Measurements from ENCODE around the gene ZNF428. TPM values are rescaled to one million over a fixed set of nuclear protein-coding genes. Genes with fewer than 3 reads are reported as not detected.

The ZNF428 gene
- polyA plus RNA-seq, 1 of the 3 experiments (the other 2 are of a cell fraction): 79.5 TPM

DNA sequence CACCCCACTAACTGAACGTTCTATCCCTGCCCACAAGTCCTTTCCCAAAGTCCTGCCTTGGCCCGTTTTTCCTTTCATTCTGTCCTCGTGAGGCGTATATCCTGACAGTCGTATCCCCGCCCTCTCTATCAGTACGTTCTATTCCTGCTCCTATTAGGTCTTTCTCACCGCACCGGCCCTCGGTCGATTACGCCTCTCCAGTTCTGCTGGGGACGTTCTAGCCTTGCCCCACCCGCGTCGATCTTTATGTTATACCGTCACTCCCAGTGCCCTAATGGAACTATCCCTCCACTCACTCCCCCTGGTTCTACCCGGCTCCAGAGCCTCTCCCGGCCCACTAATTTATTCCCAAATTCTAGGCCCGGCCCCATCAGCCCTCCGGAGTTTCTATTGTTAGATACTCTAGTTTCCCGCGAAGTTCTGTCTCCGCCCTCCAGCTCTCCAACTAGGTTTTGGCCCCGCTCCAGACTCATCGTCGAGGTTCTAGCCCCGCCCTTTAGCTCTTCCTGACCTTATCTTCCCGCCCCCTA, 48.5 kb upstream of the ZNF428 start:
- no peak for DNase-seq
- Histone ChIP-seq H3K79me2 (ENCODE audit: insufficient read depth) (peaks cover 45% of the 10 kb centered on the region), H4K20me1 (ENCODE audit: insufficient read depth) (peaks cover 19% of the 10 kb centered on the region), H3K4me1 (ENCODE audit: control insufficient read depth in 1 of 2, insufficient read depth in 2 of 2, low read depth in 1 of 2, low read length in 1 of 2) (peaks cover 4 to 12% of the 10 kb centered on the region in 2 experiments; a peak in 2 of 4 replicates), H3K36me3 (replicated peaks in 1 of 2; ENCODE audit: control insufficient read depth in 1 of 2, insufficient read depth in 2 of 2, low read length in 1 of 2) (peaks cover 4 to 30% of the 10 kb centered on the region in 2 experiments), H3K27ac (ENCODE audit: low read depth in 2 of 2, low read length in 1 of 2) (peak overlapping the region; percentile 20 to 53; a peak in 2 of 4 replicates), H3K9me2 (no peaks in the 10 kb centered on the region), H3K27me3 (ENCODE audit: insufficient read depth) (no peaks in the 10 kb centered on the region), H3K4me2 (peak overlapping the region; percentile 96), H3K9ac (peak overlapping the region; percentile 70), H3K9me3 (no peaks in the 10 kb centered on the region), H3F3A (replicated peaks; ENCODE audit: insufficient read depth) (peaks cover 29% of the 10 kb centered on the region), H2AFZ (ENCODE audit: low read depth) (peak overlapping the region; percentile 67; the same call in 1 of the 2 replicates), H3K4me3 (ENCODE audit: low read depth in 2 of 2, low read length in 1 of 2) (peak overlapping the region; percentile 56 to 76)
- WGBS (ENCODE audit: low lambda C conversion rate): 14% methylated on average over 29 of the region's 29 CpGs
- ChIA-PET CTCF (interaction anchor here (0.7 to 1.4 kb wide), 9 partner anchors 10 to 117 kb away, joined by 3 to 4 read pairs (median 4); partner anchors contain the start of gene ZNF576), POLR2A (interaction anchor here (1.2 kb wide), 2 partner anchors 48 to 135 kb away, joined by 3 to 5 read pairs; partner anchors contain the start of gene ZNF575)
- TF ChIP-seq SIN3A (IDR thresholded peaks at IDR 0.05; ENCODE audit: borderline replicate concordance, low read depth, low read length) (0 out of 2 replicates have a peak, but pooled peaks have one; percentile 59), TCF12 (IDR thresholded peaks at IDR 0.05) (no peak), NFIC (IDR thresholded peaks at IDR 0.05; ENCODE audit: borderline replicate concordance) (peak; percentile 41; the same call in 1 of the 2 replicates)

DNA sequence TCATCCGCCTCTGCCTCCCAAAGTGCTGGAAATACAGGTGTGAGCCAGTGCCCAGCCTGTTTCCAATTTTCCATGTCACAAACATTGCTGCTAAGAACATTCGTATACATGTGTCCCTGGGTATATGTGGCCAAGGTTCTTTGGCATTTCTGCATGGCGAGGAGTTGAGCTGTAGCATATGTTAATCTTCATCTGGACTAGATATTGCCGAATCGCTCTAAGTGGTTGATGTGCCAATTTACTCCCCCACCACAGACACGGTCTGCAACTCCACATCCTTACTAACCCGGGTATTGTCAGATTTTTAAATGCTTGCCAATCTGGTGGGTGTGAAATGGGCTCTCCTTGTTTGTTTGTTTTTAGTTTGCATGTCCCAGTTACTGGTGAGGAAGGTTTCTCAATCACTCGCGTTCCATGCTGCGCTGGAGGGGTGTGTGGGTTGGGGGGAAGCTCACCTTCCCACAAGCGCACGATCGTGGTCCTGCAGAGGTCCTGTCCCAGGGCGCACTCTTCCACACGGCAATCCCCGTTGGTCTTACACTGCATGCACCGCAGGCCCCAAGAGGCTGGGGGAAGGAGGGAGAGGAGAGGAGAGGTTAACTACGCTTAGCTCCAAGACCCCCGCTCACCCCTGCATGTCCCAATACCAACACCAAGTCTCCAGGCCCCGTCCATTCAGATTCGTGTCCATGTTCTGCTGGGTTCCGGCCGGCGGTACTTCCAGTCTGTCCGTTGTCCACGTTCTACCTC, 47.9 kb upstream of the ZNF428 start:
- H3K9me2 ChIP-seq: no peaks in the 10 kb centered on the region
- H3K4me1 ChIP-seq (ENCODE audit: control insufficient read depth in 1 of 2, insufficient read depth in 2 of 2, low read depth in 1 of 2, low read length in 1 of 2): peaks cover 4 to 12% of the 10 kb centered on the region in 2 experiments; a peak in 2 of 4 replicates
- H3K36me3 ChIP-seq (replicated peaks in 1 of 2; ENCODE audit: control insufficient read depth in 1 of 2, insufficient read depth in 2 of 2, low read length in 1 of 2): peaks cover 4 to 35% of the 10 kb centered on the region in 2 experiments
- peaks cover 33% of the 10 kb centered on the region for H3F3A ChIP-seq (replicated peaks; ENCODE audit: insufficient read depth)
- H3K9me3 ChIP-seq: no peaks in the 10 kb centered on the region
- H4K20me1 ChIP-seq (ENCODE audit: insufficient read depth): peaks cover 19% of the 10 kb centered on the region
- H3K4me3 ChIP-seq (ENCODE audit: low read depth in 2 of 2, low read length in 1 of 2): peak overlapping the region; percentile 56 to 76
- no peaks in the 10 kb centered on the region for H3K27me3 ChIP-seq (ENCODE audit: insufficient read depth)
- DNase-seq: no peak
- ChIA-PET CTCF (interaction anchor here (0.9 to 2.2 kb wide), 2 partner anchors 15 to 78 kb away, joined by 4 to 10 read pairs; no protein-coding TSS in a partner anchor), POLR2A (interaction anchor here (1.2 kb wide), 1 partner anchor 134 kb away, joined by 3 read pairs; the partner anchor contains the start of gene ZNF575)
- peak overlapping the region; percentile 20 to 53; a peak in 2 of 4 replicates for H3K27ac ChIP-seq (ENCODE audit: low read depth in 2 of 2, low read length in 1 of 2)
- peaks cover 45% of the 10 kb centered on the region for H3K79me2 ChIP-seq (ENCODE audit: insufficient read depth)
- H3K4me2 ChIP-seq: peak overlapping the region; percentile 96
- WGBS (ENCODE audit: low lambda C conversion rate): 66% methylated on average over 19 of the region's 26 CpGs
- H3K9ac ChIP-seq: peak overlapping the region; percentile 70
- H2AFZ ChIP-seq (ENCODE audit: low read depth): peak overlapping the region; percentile 67; the same call in 1 of the 2 replicates
- no peak for TF ChIP-seq NRF1 (IDR thresholded peaks at IDR 0.05; ENCODE audit: low read depth, low read length)
- no peak for TF ChIP-seq SMC3 (IDR thresholded peaks at IDR 0.05; ENCODE audit: low read depth, low read length)
- TF ChIP-seq FOXM1 (IDR thresholded peaks at IDR 0.05; ENCODE audit: low read depth): no peak

DNA sequence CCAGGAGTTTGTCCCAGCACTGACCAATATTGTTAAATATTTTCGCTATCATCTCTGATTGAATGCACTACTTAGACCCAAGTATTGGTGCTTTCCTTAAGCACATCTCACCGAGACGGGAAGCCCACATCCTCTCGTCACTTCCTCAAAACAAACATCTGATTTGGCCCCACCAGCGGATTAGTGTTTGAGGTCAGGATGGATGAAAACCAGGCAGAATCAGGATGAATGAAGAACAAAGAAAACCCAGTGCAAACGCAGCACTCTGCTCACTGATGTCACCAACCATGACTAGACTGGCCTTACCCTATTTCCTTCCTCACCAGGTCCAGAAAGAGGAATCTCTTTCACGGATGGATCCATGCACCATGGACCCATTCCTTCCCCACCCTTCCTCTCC, 44.6 kb upstream of the ZNF428 start:
- Histone ChIP-seq H3K9me2 (no peaks in the 10 kb centered on the region), H3K9me3 (no peaks in the 10 kb centered on the region), H2AFZ (ENCODE audit: low read depth) (no peak overlapping the region), H3K79me2 (ENCODE audit: insufficient read depth) (peaks cover 51% of the 10 kb centered on the region), H3K9ac (no peak overlapping the region), H3K4me3 (ENCODE audit: low read depth in 2 of 2, low read length in 1 of 2) (no peak overlapping the region), H3K27me3 (ENCODE audit: insufficient read depth) (no peaks in the 10 kb centered on the region), H3F3A (replicated peaks; ENCODE audit: insufficient read depth) (peaks cover 7% of the 10 kb centered on the region), H4K20me1 (ENCODE audit: insufficient read depth) (peaks cover 22% of the 10 kb centered on the region), H3K27ac (ENCODE audit: low read depth in 2 of 2, low read length in 1 of 2) (no peak overlapping the region), H3K4me1 (ENCODE audit: control insufficient read depth in 1 of 2, insufficient read depth in 2 of 2, low read depth in 1 of 2, low read length in 1 of 2) (peaks cover 0 to 8% of the 10 kb centered on the region in 2 experiments; a peak in 1 of 4 replicates), H3K4me2 (no peak overlapping the region), H3K36me3 (replicated peaks in 1 of 2; ENCODE audit: control insufficient read depth in 1 of 2, insufficient read depth in 2 of 2, low read length in 1 of 2) (peaks cover 4 to 56% of the 10 kb centered on the region in 2 experiments)
- no peak for DNase-seq
- TF ChIP-seq JUND (IDR thresholded peaks at IDR 0.05) (no peak), SIN3A (IDR thresholded peaks at IDR 0.05; ENCODE audit: borderline replicate concordance, low read depth, low read length) (no peak), FOSL2 (IDR thresholded peaks at IDR 0.05; ENCODE audit: borderline replicate concordance, low read depth) (no peak), NRF1 (IDR thresholded peaks at IDR 0.05; ENCODE audit: low read depth, low read length) (no peak)
- TF ChIP-seq, protein P1, sequence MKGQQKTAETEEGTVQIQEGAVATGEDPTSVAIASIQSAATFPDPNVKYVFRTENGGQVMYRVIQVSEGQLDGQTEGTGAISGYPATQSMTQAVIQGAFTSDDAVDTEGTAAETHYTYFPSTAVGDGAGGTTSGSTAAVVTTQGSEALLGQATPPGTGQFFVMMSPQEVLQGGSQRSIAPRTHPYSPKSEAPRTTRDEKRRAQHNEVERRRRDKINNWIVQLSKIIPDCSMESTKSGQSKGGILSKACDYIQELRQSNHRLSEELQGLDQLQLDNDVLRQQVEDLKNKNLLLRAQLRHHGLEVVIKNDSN (IDR thresholded peaks at IDR 0.05; ENCODE audit: borderline replicate concordance, low read depth): no peak
- POLR2A ChIA-PET: no interaction called here
- CTCF ChIA-PET: no interaction called here
- WGBS (ENCODE audit: low lambda C conversion rate): 86% methylated on average over 7 of the region's 7 CpGs
